Fibroblast of skin of abdomen (primary cell): ENCODE data around the gene TYW5. TPM values are rescaled to one million over a fixed set of nuclear protein-coding genes. Genes with fewer than 3 reads are reported as not detected.
A peak's percentile ranks its signal among the peaks of the same experiment; 100 is the strongest.

Source experiments
- DNase-seq: peaks from one replicate; pipeline ENCODE4 v3.0.0-alpha.2; 2013
- polyA plus RNA-seq, 2 experiments: library from polyadenylated mRNA; unstranded; fragments of 120-200 nt; gene quantifications; one replicate each; pipeline ENCODE4 v1.2.1, GENCODE V29; 2013; ENCODE audit not compliant: insufficient read length in 2 of 2

Gene TYW5, protein sequence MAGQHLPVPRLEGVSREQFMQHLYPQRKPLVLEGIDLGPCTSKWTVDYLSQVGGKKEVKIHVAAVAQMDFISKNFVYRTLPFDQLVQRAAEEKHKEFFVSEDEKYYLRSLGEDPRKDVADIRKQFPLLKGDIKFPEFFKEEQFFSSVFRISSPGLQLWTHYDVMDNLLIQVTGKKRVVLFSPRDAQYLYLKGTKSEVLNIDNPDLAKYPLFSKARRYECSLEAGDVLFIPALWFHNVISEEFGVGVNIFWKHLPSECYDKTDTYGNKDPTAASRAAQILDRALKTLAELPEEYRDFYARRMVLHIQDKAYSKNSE
- polyA plus RNA-seq (2013, experiment 1 of 2; ENCODE audit: insufficient read length), result 6.0 TPM
- 5.7 TPM for polyA plus RNA-seq (2013, experiment 2 of 2; ENCODE audit: insufficient read length)

GRCh38 chr2:199955339-199956061, at the start of gene TYW5, which contains the start of gene MAIP1:
Gene TYW5 (minus strand): TSS chr2:199955491. CDS start chr2:199955470, 21 bp downstream.
Gene MAIP1 (plus strand): TSS chr2:199955582. CDS start chr2:199955799, 217 bp downstream.
- DNase-seq, result peak; percentile 86

- no peak for DNase-seq
Measured at GRCh38 chr2:200003444-200003843, 48.2 kb upstream of the TYW5 start.

DNA sequence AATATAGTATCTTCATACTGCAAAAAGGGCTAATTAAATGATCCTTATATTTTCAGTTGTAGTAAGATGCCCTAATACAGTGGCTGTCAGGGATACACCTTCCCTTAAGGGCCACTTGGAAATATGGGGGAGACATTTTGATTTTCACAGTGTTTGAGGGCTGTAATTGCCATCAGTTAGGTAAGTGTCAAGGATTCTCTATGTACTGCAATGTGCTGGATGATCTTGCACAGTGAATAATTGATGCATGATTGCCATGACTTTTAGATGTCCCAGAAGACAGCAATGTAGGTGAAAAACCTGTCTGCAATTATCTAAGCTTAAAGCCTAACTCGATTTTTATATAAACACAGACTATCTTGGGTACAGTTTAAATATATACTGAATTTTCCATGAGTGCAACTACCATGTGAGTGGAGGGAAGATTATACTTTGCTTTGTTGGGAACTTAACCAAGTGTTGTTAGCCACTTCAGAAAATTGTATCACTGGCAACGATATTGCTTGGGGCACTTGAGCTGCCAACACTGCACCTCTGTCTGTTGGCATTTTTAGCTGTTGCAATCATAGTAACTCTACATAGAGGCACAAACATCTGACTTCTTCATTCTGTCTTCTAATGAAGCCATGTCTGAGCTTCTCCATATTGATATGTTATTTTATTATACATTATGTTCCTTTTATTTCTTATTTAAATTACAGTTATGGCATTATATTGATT, 45.3 kb upstream of the TYW5 start:
- DNase-seq, result no peak

DNA sequence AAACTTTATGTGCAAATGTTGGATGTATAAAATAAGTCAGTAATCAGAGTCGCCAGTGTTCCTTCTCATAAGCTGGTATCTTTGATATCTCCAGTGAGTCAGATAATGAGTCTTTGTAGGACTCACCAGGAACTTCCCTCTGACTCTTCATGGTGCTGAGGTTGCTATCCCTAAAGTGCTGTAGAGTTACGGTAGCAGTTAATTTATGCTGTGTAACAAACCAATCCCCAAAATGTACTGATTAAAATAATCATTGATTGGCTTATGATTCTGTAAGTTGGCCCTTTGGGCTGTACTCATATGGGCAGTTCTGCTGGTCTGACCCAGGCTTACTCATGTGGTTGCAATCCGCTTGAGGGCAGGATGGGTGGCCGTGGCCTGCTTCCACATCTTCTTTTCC, 43.9 kb upstream of the TYW5 start:
- no peak for DNase-seq

GRCh38 chr2:199997296-199997695, 42.0 kb upstream of the TYW5 start:
- no peak for DNase-seq

- DNase-seq, result no peak
Measured at GRCh38 chr2:199994896-199995295, 39.6 kb upstream of the TYW5 start.

GRCh38 chr2:199994371-199994770, 39.1 kb upstream of the TYW5 start:
- DNase-seq, result no peak

DNA sequence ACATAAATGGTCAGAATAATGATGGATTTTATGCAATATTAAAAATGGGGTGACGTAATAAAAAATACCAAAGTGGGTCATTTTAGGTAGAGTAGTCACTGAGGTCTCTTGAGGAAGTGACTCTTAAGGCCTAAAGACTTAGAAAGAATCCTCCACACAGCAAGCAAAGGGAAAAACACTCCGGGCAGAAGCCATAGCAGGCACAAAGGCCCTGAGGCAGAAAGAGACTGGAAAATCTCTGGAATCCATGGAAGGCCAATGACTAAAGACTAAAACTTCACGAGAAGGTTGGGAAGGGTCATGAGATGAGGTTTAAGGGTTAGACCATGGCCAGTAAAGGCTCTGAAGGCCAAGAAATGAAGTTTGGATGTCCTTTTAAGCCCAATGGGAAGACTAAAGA, 37.0 kb upstream of the TYW5 start:
- no peak for DNase-seq

- no peak for DNase-seq
Measured at GRCh38 chr2:199991691-199992090, 36.4 kb upstream of the TYW5 start.

DNA sequence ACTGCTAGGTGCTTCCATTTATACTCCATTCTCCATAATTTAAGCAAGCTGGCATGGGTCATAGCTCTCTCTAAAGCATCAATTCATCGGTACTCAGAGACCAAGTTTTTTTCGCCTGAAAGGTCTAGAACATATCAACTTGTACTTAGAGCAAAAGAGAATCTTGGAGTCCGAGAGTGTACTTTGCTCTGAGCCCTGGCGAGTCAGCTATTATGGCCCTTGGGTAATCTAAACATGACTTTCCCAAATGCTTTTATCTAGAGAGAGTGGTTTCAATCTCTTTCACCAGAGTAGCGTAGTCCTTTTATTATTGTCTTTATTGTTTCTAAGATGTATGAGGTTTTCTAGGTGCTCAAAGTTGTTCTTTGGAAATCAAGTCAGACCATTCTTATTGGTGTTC, 34.5 kb upstream of the TYW5 start:
- no peak for DNase-seq

DNA sequence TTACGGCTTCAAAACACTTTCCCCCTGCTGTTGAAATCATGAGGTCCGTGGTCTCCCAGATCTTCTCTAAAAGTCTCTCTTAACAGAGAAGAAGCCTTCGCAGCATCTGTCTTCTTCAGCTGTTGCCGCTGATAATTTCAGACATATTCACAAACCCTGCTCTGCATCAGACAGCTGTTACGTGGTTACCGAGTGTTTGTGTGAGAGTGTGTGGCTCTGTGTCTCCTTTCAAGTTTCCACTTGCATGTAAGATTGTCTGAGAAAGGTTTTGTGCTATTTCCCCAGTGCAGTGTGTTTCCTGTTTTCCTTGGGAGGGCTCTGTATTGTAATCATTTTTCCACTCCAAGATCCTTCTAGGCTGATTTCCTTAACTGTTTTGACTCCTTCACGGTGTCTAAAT, 32.9 kb upstream of the TYW5 start:
- peak; percentile 35 for DNase-seq

DNA sequence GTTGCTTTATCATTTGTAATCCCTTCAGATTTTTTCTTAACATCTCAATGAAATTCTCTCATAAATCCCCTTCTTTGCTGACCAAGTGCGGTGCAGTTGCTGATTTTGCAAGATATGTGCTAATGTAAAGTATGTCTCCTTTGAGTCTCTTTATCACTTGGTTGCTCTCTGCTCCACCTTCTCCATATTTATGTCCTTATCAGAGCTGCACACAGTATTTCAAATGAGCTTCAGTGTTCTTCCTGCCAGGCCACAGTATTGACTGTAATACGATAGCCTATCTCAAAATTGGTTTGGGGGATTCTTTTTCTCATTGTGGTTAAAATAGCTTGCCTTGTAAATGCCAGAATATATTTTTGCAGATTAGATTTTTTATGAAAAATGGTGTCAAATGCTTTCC, 32.3 kb upstream of the TYW5 start:
- DNase-seq, result no peak

GRCh38 chr2:199985625-199986207, 30.4 kb upstream of the TYW5 start:
- peak; percentile 76 for DNase-seq

DNA sequence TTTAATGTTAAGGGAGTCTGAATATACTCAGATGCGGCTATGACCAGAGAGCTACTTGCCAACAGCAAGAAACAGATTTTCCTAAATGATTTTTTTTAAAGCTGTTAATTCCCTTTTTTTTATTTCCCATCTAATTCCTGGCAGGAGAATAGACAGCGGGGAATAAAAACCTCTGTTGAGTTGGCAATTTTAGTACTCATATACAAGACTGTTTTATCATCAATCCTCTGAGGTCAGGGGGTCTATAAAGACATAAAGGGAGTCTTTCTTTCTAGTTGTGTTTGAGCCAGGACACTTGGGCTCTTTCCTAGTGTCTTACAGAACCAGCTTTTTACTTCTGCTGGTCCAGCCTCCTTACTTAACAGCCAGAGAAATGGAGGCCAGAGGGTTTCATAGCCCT, 29.5 kb upstream of the TYW5 start:
- no peak for DNase-seq

DNA sequence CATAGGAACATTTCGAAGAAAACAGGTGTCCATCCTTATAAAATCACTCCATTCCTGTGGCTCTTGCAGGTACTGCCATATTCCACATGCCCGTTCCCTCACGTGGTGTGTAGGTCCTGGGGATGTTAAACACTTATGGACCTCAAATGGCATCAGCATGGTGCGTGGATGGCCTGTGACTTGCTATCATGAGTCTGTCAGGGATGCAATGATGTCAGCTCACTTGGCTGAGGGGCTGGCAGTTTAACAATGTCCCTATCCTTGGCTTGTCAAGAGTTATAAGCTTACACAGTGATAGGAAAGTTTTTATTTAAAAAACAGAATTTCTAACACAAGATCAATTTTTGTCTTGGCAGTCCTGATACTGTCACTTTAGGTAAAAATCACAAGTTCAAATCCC, 28.9 kb upstream of the TYW5 start:
- DNase-seq, result no peak

DNA sequence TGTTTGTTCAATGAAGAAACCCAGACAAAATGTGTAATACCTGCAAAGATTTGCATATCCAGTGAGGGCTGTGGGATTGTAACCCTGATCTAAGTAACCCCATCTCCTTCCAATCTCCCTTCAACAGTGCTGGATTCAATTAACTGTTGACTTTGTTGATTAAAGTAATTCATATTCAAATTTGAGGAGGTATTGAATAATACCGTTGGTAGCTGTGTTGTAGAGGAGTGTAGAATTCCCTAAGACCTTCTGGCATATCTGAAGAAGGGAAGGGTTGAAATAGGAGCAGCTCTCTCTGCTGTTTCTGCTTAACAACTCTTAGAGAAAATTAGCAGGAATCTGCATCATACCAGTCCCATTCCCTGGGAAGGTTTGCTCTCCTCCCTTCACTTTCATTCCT, 28.2 kb upstream of the TYW5 start:
- DNase-seq, result no peak

GRCh38 chr2:199982126-199982843, 27.0 kb upstream of the TYW5 start:
- DNase-seq, result peak; percentile 49

GRCh38 chr2:199979832-199980628, 24.7 kb upstream of the TYW5 start:
- DNase-seq, result peak; percentile 79

DNA sequence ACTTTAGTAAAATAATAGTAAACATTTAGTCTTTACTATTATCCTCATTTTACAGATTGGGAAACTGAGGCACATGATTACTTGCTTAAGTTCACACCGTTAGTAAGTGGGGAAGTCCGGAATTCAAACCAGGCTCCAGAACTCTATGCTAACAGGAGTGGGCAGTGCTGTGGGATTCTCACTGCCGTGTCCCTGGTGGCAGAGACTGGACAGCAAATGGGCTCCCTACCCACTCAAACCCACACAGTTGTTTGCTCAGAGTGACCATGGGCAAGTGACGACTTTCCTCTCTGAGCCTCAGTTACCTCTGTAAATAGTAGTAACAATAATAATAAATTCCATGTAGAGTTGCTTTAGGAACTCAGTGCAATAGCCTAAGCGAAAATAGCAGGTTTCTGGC, 24.1 kb upstream of the TYW5 start:
- no peak for DNase-seq

GRCh38 chr2:199977984-199978415, 22.7 kb upstream of the TYW5 start:
- DNase-seq, result peak; percentile 61

DNA sequence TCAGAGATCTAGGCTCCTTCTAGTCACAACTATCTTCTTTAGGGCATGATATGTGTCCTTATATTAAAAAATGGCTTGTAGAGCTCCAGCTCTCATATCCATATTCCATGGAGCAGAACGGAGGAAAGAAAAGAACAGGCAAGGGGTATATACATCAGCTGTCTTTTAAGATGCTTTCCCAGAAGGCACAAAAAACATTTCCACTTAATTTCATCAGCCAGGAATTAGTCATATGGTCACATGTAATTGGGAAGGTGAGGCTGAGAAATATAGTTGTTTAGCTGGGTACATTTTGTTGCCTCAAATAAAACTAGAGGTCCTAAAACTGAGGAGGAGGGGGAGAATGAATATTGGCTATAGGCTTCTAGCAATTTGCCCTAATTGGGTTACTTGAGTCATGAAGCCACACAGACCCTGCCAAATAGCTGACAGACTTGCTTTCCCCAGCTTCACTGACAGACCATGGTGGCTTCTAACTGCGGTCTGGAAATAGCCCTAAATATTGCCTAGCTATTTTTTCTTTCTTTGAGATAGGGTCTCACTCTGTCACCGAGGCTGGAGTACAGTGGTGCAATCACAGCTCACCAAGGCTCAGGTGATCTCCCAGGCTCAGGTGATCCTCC, 20.1 kb upstream of the TYW5 start:
- DNase-seq, result peak; percentile 85
